Heart left ventricle (tissue), 16 donors: ENCODE data around the gene TFIP11. TPM values are rescaled to one million over a fixed set of nuclear protein-coding genes. Genes with fewer than 3 reads are reported as not detected.

Source experiments
- ATAC-seq, 4 donors: fragments of 200-7000 bp; cut with Tn5 transposase; one replicate each; pipeline ENCODE4 v1.9.1; 2020 to 2022; ENCODE audit warnings: moderate library complexity in 4 of 4, mild to moderate bottlenecking in 3 of 4, moderate number of reproducible peaks in 1 of 4
- DNase-seq, 5 donors: peaks; one replicate each; pipeline ENCODE4 v3.0.0-alpha.2; 2020
- H3K27ac ChIP-seq, 12 donors: fragments of 200-600 bp; sonication (generic) in 4 of 12; one replicate each; pipeline versions ENCODE4 v1.5.0 to v1.8.0; 2016 to 2022; ENCODE audit warnings: mild to moderate bottlenecking in 2 of 12
- H3K27me3 ChIP-seq, 9 donors: fragments of 200-600 bp; sonication (generic) in 2 of 9; one replicate each; pipeline versions ENCODE4 v1.5.1 to v1.8.0; 2016 to 2022; ENCODE audit warnings: mild to moderate bottlenecking in 3 of 9
- H3K36me3 ChIP-seq, 9 donors: fragments of 200-600 bp; sonication (generic) in 2 of 9; one replicate each; pipeline versions ENCODE4 v1.5.0 to v1.8.0; 2018 to 2022; ENCODE audit warnings: mild to moderate bottlenecking in 2 of 9
- H3K4me1 ChIP-seq, 12 donors: fragments of 200-600 bp; sonication (generic) in 4 of 12; one replicate each; pipeline versions ENCODE4 v1.5.0 to v1.8.0; 2016 to 2022; ENCODE audit warnings: mild to moderate bottlenecking in 3 of 12
- H3K4me3 ChIP-seq, 12 donors: fragments of 200-600 bp; sonication (generic) in 4 of 12; one replicate each; pipeline versions ENCODE4 v1.5.0 to v1.8.0; 2017 to 2022; ENCODE audit warnings: mild to moderate bottlenecking in 9 of 12, moderate library complexity in 4 of 12
- H3K9me3 ChIP-seq, 12 donors: fragments of 200-600 bp; sonication (generic) in 4 of 12; one replicate each; pipeline versions ENCODE4 v1.5.0 to v1.8.0; 2016 to 2022; ENCODE audit warnings: mild to moderate bottlenecking in 1 of 12
- CTCF ChIP-seq, 12 donors: fragments of 200-600 bp; sonication (generic) in 4 of 12; IDR thresholded peaks; one replicate each; pipeline versions ENCODE4 v1.5.0 to v1.8.0; 2018 to 2022; ENCODE audit warnings: antibody characterized with exemption in 12 of 12, mild to moderate bottlenecking in 5 of 12
- POLR2A ChIP-seq, 2 donors: fragments of 450-650 bp; IDR thresholded peaks; one replicate each; pipeline ENCODE4 v1.6.1; 2017; ENCODE audit warnings: antibody characterized with exemption in 2 of 2, mild to moderate bottlenecking in 2 of 2, moderate library complexity in 2 of 2
- WGBS, 4 donors: extraction: QIAGEN DNeasy Blood & Tissue Kit in 2 of 4; methylation state at CpG; one replicate each; pipeline versions ENCODE4 v1.1.5 to v1.1.7; 2013 to 2018; 5-methylcytosine and 5-hydroxymethylcytosine counted together
- intact Hi-C, 10 donors: fragments of 100-400 bp; cut with DNase I; formaldehyde crosslinking; loops; one replicate each; pipeline versions ENCODE4 v1.11.1 to v1.14.2; 2022
- polyA plus RNA-seq, 2 donors: library from polyadenylated mRNA; stranded (reverse); fragments of 200-250 nt; gene quantifications; one replicate each; pipeline ENCODE4 v1.2.3, GENCODE V29; 2013
- total RNA-seq, 9 donors: library from RNA; depleted of rRNA in 2 of 9; stranded (reverse); fragments of >200 nt in 2 of 9; fragmentation: NEBNext Ultra II Directional in 3 of 9; extraction: Animal tissue kit (Norgen Biotek cat#: 25700) in 3 of 9; gene quantifications; one replicate each; pipeline versions ENCODE4 v1.1.0 to v1.2.4, GENCODE V29; 2016 to 2023
- donor health status: ischemic (EF 13 %, LVEDD 7.1; RV severe dilation, severe dysfunction).
- donor health status: healthy with polysubstance abuse.
- donor health status: DM: no; HTN: yes; CAD: no.
- donor health status: DM: no; HTN: no; CAD: no.
- donor health status: ischemic (EF 25% LVEDD 6.9; RV normal size, moderate dysfunction).
- donor health status: ischemic (EF 25% LVEDD 5.7; RV mildly dilated, moderate dysfunction).
- donor health status: healthy.
- donor health status: DM: yes; HTN: yes; CAD: no.
- donor health status: ischemic (EF 35%, LVEDD 5.7; RV mildly dilated, moderate dysfunction).
- donor health status: nonischemic (EF 11% LVEDD 7.7; RV severe dilation, severe dysfunction).
- donor health status: DM: yes; HTN: yes; CAD: no.
- donor health status: PGD.
- donor health status: ischemic (EF 29% LVEDD 5.4; RV normal size, mild dysfunction).
- donor health status: nonischemic (EF 23%, LVEDD 6.1; RV moderate dilation, normal function).

Gene TFIP11
- total and polyA plus RNA-seq, 11 donors = 15.1 to 28.0 (median 23.1) TPM

- DNase-seq (no peak), ATAC-seq (no peak)
- Histone ChIP-seq H3K36me3 (peaks cover 0 to 35% (median 20%) of the 10 kb centered on the region in 9 donors), H3K27me3 (no peaks in the 10 kb centered on the region), H3K9me3 (no peaks in the 10 kb centered on the region), H3K27ac (no peak overlapping the region), H3K4me1 (peaks cover 0 to 21% (median 1%) of the 10 kb centered on the region in 12 donors), H3K4me3 (no peak overlapping the region)
- no peak for TF ChIP-seq CTCF (IDR thresholded peaks at IDR 0.05)
- TF ChIP-seq POLR2A (IDR thresholded peaks at IDR 0.05) = no peak
- intact Hi-C loops = no loop called here
- WGBS, 4 donors = 93 to 100% (median 96%) methylated on average over 2 of the region's 2 CpGs
Measured at GRCh38 chr22:26522012-26522411, 9.7 kb upstream of the TFIP11 start.

GRCh38 chr22:26517429-26517828 lies 5.2 kb upstream of the TFIP11 start:
- Histone ChIP-seq H3K4me3 (no peak overlapping the region), H3K36me3 (peaks cover 0 to 2% (median 0%) of the 10 kb centered on the region in 9 donors), H3K4me1 (peaks cover 0 to 17% (median 10%) of the 10 kb centered on the region in 12 donors), H3K27ac (no peak overlapping the region), H3K27me3 (no peaks in the 10 kb centered on the region), H3K9me3 (no peaks in the 10 kb centered on the region)
- DNase-seq (no peak), ATAC-seq (no peak)
- TF ChIP-seq POLR2A (IDR thresholded peaks at IDR 0.05) (no peak), CTCF (IDR thresholded peaks at IDR 0.05) (no peak)
- WGBS, 4 donors = 94 to 99% (median 96%) methylated on average over 5 of the region's 5 CpGs
- intact Hi-C loops = loop anchor here in 1 of 10 donors (10.0 kb wide), 1 partner anchor 67 kb away; no protein-coding TSS in a partner anchor

GRCh38 chr22:26516503-26516902 lies 4.2 kb upstream of the TFIP11 start:
- no peak overlapping the region for H3K4me3 ChIP-seq
- peaks cover 0 to 21% (median 13%) of the 10 kb centered on the region in 12 donors for H3K4me1 ChIP-seq
- ATAC-seq = no peak
- H3K9me3 ChIP-seq = no peaks in the 10 kb centered on the region
- no peak overlapping the region for H3K27ac ChIP-seq
- TF ChIP-seq CTCF (IDR thresholded peaks at IDR 0.05) = no peak
- no peak for TF ChIP-seq POLR2A (IDR thresholded peaks at IDR 0.05)
- no peaks in the 10 kb centered on the region for H3K36me3 ChIP-seq
- DNase-seq = no peak
- intact Hi-C loops = loop anchor here in 1 of 10 donors (10.0 kb wide), 1 partner anchor 68 kb away; no protein-coding TSS in a partner anchor
- no peaks in the 10 kb centered on the region for H3K27me3 ChIP-seq
- 70 to 91% (median 75%) methylated on average over 1 of the region's 1 CpG for WGBS, 4 donors

- no peaks in the 10 kb centered on the region for H3K9me3 ChIP-seq
- H3K4me3 ChIP-seq = no peak overlapping the region
- ATAC-seq (no peak), DNase-seq (no peak)
- TF ChIP-seq CTCF (IDR thresholded peaks at IDR 0.05) (no peak), POLR2A (IDR thresholded peaks at IDR 0.05) (no peak)
- H3K27ac ChIP-seq = no peak overlapping the region
- 77 to 89% (median 81%) methylated on average over 3 of the region's 3 CpGs for WGBS, 4 donors
- peaks cover 0 to 26% (median 16%) of the 10 kb centered on the region in 12 donors for H3K4me1 ChIP-seq
- no peaks in the 10 kb centered on the region for H3K36me3 ChIP-seq
- H3K27me3 ChIP-seq = no peaks in the 10 kb centered on the region
- intact Hi-C loops = loop anchor here in 1 of 10 donors (10.0 kb wide), 1 partner anchor 69 kb away; no protein-coding TSS in a partner anchor
Measured at GRCh38 chr22:26515931-26516330, 3.7 kb upstream of the TFIP11 start.
